NCI-H128 (cell line): Measurements from ENCODE around the gene DHRS7.
A peak's percentile ranks its signal among the peaks of the same experiment; 100 is the strongest.

ENCODE experiments used
- DNase-seq: peaks from one replicate; lab custom pipeline; 2025; ENCODE audit not compliant: unreplicated experiment; lab: John Stamatoyannopoulos, UW

DHRS7 gene

DNA sequence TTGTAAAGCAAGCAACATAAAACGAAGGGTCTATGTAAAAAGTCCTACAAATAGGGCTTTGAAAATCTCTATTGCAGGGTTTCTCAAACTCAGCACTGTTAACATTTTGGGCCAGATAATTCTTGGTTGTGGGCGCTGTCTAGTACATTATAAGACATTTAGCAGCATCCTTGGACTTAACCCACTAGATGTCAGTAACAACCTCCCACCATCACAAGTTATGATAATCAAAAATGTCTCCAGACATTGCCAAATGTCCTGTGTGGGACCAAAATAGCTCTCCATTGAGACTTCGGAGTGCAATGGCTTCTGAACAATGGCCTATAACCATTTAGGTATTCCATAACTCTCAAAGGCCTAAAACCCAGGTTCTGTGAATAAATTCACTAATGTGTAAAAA lies 22.9 kb upstream of the DHRS7 start:
- no peak for DNase-seq

DNA sequence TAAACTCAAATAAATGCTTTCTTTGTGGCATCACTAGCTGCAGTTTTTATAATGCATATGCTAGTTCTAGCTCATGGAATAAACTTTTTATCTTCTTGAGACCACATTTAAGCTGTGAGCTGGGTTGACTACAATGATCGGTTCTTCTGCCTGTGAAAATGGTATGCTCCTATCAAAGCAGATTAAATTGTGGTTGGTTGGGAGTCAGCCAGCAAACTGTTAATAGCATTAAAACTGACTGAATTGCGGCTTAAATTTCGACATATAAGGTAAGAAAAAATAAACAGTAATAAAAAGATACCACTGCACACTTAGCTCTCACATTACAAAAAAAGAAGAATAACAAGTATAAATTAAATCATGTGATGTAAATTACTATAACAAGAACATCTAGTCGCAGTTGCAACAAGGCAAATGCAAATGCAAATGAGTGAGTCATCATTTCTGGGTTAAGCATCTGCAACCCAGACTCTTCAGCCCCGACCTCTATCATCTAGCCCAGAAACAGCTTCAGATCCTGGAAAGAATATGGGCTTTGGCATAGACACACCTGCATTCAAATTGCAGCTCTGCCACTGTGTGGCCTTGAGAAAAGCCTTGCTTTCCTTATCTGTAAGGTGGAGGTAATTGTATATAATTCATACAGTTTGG lies 19.8 kb upstream of the DHRS7 start:
- no peak for DNase-seq

DNA sequence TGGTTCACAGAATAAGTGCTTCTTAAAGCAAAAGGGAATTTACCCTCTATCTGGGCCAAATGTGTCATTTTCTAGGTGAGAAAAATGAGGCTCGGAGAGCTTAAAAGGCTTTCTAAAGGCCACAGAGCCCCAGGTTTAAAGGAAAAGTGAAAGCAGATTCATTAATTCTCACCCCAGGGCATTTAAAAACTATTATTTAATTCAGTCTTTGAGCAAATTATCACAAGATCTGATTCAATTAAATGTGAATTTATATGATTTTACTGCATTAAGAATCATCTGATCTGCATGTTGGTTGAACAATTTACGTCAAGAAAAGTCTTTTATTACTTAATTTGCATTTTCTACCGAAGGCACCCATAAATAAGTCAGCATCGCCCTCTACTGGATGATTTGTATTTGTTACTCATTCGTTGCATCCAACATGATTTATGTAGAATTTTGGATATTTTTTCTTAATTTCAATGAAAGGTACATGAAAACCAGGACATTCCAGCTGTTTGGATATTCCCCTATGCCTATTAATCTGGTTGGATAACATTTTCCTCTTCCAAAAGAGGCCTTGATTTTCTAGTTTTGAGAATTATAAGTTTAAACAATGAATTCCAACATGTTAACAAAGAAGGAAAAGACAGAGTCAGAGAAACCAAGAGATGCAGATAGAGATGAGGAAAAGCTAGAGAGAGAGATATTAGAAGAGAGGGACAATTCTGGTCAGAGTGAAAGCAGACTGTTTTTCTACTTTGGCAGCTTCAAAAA lies 19.1 kb upstream of the DHRS7 start:
- DNase-seq: peak; percentile 60

DNA sequence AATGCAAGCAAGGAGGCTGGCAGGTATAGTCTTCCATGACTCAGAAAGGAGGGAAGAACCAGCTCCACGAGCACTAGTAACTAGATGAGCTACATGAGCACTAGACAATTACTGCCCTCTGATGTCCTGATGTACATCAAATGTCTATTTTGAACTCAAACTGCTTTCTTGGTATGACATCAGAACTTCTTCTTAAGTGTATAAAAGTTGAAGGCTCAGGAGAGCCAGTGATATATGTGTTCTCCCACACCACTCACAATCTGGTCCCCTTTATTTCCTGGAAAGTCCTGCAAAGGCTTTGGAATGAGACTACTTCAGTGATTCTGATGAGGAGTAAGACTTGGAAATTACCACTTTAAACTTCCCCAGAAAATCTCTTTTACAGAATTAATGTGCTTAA lies 18.5 kb upstream of the DHRS7 start:
- no peak for DNase-seq

DNA sequence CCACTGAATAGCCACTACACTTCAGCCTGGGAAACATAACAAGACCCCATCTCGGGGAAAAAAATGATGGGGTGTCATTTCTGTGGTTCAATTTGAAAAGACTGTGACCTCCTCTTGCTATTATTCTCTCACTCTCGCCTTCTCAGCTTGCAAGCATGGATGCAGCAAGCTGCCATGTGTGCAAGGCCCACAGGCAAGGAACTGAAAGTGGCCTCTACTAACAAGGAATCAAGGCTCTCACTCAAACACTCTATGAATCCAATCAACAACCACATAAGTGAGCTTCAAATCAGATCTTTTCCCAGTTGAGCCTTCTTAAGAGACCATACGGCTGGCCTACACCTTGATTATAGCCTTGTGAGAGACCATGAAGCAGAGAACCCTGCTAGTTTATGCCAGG lies 17.9 kb upstream of the DHRS7 start:
- DNase-seq: no peak

DNA sequence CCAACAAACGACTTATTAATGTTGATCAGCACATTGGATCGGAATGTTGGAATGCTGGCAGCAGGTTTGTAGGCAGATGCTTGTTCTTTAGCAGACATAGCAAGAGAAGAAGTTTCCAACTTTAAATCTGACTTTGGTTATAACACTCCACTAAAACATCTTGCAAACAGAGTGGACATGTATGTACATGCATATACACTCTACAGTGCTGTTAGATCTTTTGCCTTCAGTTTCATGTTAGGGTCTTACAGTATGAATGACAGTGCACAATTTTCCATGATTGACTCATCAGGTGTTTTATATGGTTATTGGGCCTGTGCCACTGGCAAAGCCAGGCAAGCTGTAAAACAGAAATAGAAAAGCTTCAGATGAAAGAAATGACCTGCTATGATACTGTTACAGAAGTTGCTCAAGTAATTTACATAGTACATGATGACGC lies 14.3 kb upstream of the DHRS7 start:
- no peak for DNase-seq

DNA sequence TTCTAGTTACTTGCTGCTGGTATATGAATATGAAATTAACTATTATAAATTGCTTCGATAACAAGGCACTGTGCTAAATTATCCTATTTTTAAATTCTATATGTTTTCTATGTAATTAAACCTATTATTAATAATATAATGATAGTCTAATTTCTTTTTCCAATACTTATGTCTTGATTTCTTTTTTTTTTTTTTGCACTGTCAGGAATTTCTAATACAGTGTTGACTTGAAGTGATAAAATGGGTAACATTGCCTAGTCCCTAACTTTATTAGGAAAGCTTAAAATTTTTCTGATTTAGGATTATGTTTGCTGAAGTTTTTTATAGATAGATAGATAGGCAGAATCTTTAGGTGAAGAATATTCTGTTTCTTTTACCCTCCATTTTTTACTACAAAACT lies 13.6 kb upstream of the DHRS7 start:
- no peak for DNase-seq

DNA sequence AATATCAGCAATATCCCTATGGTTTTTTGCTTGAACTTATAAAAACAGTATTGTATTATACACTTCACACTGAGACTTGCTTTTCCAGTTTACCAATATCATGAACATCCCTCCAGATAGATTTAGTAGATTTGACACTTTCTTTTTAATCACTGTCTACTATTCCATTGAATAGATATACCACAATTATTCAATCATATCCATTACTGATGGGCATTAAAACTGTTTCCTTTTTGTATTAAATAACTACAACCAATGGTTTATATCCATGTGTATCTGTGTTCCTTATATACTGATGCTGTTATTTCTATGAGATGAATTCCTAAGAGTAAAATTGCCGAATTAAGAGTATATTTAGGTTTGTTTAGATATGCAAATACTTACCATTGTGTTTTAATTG lies 13.0 kb upstream of the DHRS7 start:
- DNase-seq: no peak

DNA sequence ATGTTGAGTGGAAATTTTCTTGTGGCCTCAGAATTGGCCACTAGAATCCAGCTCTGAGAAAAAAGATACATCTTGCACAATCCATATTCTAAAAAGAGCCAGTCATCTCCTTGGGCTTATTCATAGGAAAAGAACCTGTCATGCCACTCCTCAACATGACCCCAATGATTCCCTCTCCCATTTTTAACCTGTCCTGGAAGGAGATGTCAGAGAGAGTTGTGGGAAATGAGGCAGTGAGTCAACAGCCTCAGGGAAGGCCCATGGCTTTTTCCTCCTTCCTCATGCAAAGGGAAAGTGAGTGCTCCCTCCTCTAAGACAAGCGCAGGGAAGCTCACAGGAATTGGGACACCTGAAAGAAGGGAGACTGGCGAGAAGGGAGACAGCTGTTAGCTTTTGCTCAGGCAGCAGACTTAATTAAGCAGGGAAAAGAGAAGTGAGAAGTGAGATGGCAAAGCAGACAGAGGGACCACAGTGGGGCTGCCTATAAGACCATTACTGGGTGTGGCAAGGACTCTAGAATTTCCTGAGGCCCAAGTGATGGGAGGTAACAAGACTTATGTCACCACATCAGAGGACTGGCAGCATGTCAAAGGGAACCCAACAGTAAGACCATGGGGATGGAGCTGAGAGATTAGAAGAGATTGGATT lies 10.2 kb upstream of the DHRS7 start:
- no peak for DNase-seq

DNA sequence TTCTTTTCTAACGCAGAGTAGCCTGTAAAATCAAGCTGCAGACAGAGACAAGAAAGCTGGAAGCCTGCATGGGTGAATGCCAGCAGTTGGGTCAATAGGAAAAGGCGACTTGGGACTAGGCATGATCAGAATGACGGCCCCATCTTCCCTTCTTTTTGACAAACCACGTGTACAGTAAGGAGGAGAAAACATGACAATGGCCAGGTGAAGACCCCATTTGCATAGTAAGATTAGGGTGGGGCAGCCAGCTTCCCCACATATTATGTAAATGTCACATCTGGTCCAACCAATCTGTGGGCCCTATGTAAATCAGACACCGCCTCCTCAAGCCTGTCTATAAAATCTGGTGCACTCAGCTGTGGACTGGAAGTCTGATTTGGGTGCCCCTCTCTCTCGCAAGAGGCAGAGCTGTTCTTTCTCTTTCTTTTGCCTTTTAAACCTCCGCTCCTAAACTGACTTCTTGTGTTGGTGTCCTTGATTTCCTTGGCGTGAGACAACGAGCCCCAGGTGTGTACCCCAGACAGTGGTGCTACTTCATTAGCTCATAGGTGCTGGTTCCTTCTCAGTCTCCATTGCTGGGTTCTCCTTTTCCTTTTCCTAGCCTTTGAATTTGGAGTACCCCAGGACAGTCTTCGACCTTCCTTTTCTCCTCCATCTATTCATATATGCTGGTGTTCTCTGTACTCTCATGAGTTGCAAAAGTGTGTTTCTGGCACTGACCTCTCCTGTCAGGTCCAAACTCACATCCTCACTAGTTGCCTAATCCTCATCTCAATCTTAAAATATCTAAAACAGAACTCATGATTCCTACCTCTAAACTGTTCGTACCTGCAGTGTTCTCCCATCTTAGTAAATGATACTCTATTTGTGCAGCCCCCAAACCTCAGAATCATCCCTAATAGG lies 9.4 kb upstream of the DHRS7 start:
- no peak for DNase-seq

DNA sequence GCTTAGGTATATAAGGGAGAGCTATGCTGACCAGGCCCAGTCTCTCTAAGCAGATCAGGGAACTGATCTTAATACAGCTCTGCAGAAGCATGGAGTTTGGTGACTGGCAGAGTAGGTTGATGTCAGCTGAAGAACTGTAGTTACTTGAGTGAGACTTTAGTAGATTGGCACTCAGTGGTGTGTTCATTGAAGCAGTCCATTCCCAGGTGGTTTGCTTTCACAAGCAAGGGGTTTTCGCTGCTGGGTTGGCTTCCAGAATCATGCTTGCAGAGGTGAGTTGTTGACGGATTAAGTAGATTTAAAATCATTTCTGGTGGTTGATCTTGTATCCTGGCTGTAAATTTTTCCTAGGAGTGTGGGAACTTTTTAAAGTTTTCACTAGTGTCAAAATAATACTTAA lies 6.5 kb upstream of the DHRS7 start:
- DNase-seq: no peak

DNA sequence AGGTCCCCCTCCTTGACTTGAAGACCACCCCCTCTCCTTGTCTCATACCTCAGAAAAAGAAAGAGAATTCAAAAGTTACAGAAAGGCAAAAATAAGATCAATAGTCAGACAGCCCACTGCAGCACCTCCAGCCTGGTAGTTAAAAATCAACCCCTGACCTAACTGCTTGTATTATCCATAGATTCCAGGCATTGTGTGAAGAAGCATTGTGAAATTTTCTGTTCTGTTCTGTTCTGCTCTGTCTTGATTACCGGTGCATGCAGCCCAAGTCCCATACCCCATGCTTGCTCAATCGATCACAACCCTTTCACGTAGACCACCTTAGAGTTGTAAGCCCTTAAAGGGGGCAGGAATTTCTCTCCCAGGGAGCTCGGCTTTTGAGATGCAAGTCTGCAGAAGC lies 5.8 kb upstream of the DHRS7 start:
- DNase-seq: no peak

DNA sequence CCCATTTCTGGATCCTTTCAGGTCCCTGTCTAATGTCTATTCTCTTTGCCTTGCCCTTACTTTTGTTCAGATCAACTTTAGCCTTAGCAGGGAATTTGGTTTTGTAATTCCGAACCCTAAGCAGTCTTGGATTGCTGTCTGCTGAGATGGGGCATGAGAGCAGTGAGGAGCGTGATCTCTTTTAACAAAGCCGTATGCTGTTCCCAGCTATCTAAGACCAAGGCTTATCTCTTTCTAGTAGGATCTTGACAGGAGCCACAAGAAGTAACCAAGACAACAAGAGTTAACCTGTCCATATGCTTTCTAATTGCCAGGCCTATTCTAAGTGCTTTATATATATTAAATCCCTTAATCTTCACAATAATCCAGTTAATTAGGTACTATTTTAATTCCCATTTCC lies 4.5 kb upstream of the DHRS7 start:
- no peak for DNase-seq

DNA sequence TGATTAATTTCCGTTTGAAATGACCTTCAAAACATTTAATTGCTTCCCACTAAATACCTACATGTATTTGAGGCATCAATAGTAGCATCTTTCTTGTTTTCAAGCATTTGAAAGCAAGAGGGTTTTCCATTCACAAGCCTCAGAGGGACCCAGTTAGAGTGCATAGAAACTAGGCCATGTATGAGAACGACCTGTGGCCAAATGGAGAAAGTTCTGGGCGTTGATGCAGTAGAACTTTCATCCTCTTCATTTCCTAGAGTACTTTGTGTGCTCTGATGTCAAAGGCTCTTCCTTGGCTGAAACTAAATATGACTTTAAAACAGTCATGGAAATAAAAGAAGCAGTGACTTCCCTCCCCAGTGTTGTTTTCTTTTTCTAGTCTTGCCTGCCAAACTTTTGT lies 944 bp upstream of the DHRS7 start:
- no peak for DNase-seq

DNA sequence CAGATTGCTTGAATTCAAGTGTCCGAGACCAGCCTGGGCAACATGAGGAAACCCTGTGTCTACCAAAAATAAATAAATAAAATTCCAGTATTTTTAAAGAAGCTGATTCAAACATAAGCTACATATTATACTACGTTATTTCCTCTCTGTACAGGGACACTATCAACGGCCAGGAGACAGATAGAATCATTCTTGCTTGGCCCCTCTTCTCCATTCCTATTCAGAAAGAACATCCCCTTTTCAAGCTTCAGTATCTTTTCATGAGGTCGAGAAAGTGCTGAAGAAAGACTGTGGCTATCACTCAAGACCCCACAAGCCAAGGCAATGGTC lies 314 bp upstream of the DHRS7 start:
- no peak for DNase-seq

DNA sequence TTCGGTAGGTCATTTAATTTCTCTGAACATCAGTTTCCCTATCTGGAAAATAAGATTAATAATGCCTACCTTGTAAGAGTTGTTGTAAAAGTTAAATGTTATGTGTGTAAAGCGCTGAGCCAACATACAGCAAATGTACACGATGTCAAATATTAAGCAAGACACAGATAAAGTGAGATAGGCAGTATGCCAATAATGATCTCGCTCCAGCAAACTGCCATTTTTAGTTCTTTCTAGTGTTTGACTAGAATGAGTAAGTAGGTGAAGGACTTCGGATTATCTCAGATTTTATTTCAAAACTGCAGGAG lies 840 bp downstream of the DHRS7 start:
- DNase-seq: no peak

DNA sequence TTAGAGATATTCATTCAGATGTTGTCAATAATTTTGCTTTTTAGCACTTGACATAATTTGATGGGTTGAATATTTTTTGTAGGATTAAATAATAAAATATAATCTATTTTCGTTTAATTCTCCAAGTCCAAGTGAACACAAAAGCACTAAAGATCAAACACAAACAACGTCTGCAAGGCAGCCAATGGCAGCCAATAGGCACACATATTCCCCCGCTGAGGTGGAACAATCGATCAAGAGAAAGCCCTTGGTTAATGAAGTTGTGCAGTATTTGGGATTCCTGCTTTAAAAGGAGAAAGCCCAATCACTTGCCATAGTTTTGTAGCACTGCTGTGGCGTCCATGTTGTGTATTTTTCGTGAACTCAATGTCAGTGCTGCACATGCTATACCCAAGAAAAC lies 1.5 kb downstream of the DHRS7 start:
- no peak for DNase-seq

DNA sequence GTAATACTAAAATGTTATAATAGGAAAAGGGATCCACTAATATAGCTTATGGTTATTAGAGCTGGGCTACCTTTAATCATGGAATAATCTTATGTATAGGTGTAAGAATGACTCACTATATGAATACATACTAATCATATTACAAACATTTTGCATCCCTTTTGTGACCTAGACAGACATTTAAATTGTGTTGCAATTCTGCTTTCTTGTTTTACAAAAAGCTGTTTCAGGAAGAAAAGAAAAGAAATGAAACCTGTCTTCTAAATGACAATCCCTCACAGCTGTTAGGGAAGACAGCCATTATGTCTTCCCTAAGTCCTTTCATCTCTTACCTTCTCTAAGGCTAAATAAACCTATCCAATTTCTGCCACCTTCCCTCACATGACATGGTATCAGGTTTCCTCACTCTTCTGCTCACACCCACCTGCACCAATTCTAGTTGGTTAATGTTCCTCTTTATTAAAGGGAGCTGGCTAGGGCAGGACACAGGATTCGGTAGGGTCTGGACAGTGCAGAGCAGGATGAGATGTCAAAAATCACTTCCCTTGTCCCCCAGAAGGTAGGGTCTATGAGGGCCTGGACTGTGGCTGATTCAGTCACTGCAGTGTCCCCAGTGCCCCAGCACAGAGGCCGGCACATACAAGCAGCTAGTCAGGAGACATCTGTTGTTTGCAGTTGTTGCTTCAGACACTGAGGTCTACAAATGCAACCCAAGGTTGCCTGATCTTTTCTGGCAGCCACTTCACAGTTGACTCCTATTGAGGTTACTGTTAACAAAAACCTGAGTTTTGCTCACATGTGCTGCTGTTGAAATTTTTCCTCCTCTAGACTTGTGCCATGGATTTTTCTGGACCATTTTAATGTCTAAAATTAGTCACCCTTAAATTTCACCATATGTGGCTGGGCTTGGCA lies 3.7 kb downstream of the DHRS7 start:
- DNase-seq: peak; percentile 10

DNA sequence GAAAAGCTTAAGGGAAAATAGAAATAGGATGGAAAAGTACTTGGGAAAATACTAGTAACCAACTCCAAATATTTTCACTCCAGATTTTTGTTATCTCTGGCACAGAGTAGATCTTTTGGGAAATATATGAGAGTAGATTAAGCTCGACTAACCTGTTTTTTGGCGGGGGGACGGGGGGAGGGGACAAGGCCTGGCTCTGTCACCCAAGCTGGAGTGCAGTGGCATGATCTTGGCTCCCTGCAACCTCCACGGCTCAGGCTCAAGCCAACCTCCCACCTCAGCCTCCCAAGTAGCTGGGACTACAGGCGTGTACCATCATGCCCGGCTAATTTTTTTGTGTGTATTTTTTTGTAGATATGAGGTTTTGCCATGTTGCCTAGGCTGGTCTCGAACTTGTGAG lies 4.8 kb downstream of the DHRS7 start:
- DNase-seq: no peak

DNA sequence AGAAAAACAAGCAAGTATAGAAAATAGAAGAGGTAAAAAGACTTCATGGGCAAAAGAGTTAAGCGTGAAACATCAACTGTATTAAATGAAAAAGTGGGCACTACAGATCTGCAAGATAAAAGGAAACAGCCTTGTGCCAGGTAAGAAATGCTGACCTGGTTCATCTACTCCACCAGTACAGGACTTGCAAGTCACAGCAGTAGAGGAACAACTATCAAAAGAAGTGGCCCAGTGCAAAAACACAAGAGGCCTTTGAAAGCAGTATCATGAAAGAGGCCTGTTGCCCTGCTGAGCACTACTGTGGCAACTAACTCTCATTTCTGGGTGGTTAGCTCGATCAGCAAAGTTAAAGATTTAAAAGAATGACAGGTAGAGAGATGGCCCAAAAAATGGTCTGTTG lies 10.5 kb downstream of the DHRS7 start:
- DNase-seq: no peak

DNA sequence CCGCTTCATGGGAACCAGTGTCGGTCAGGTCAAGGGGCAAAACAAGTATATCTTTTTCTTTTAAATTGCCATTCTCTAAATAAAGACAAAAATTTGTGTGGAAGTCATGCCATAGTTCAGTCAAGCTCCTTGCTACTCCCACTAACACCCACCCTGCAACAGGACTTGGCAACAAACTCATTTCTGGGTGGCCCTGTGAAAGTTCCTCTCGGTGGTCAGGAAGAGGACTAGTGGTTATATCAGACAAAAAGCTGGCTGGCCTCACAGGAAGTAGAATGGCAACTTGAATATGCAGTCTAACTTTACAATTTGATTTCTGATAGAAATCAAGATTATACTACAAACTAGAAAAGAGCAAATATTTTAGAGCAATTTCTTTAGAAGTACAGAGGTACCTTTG lies 11.2 kb downstream of the DHRS7 start:
- no peak for DNase-seq
